ENCODE results near the gene DST.

The DST gene

DNA sequence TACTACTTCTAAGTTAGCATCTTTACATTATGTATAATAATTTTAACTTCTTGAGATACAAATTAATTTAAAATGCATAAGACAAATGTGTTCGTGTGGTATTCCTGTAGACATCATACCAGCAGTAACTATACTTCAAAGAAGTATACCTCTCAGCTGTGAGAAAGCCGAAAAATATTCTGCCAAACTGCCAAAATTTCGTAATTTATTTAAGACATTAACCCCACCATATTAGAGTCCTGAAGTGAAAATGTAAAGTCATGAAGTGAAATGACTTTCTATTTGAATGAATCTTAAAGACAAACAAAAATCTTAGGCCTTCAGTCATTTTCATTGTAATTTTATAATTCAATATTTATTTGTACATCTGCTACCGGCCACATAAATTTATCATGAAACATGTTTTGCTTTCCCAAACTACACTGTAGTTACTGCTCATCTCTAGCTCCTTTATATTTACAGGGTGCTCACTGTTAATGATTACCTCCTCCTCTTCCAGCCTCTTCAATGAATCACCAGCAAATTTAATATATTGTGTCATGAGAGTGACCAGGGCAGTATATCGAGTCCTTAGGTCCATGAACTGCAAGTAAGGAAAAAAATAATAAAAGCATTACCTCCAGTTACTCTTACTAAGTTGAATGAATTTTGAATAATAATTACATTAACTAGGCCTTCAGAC, 18.5 kb downstream of the DST start:
- H3K4me1 ChIP-seq, result no peaks in the 10 kb centered on the region
- H3K27me3 ChIP-seq, result no peaks in the 10 kb centered on the region
- H3K9ac ChIP-seq, result no peak overlapping the region
- H3K9me3 ChIP-seq (replicated peaks in 1 of 11), result no peaks in the 10 kb centered on the region
- H3K4me3 ChIP-seq, result no peak overlapping the region
- H4K20me1 ChIP-seq, result no peaks in the 10 kb centered on the region
- H3K36me3 ChIP-seq, result peaks cover 38 to 97% (median 63%) of the 10 kb centered on the region in 11 experiments
- H3K4me2 ChIP-seq, result no peak overlapping the region
- H3K27ac ChIP-seq, result no peak overlapping the region
- no peak for TF ChIP-seq Cebpa-rat (IDR thresholded peaks at IDR 0.05)

DNA sequence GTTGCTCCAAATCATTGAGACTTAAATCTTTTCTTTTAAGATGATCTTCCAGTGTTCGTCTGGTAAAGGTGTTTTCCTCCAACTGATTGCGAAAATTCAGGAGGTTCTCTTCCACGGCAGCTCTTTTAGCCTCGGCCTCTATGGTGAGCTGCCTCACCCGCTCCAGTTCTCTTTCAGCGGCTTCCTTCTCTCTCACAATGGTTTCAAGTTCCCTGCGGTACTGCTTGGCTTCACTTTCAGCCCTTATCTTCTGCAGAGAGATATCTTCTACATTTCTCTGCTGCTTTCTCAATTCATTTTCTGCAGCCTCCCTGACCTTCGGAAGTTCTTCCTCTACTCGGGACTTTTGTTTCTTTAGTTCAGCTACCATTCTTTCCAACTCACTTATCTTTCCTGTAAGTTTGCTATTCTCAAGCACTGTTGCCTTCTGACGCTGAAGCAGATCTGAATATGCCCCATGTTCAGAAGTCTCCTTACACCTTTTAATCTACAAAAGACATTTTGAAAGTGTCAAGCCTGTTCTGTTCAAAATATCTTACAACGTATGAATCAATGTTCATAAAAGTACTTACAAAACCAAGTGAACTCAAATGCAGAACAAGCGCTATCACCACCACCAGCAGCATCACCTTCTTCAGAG, 22.3 kb downstream of the DST start:
- Histone ChIP-seq H3K4me1 (no peaks in the 10 kb centered on the region), H3K27ac (no peak overlapping the region), H3K4me2 (no peak overlapping the region), H3K4me3 (no peak overlapping the region), H3K9ac (no peak overlapping the region), H4K20me1 (no peaks in the 10 kb centered on the region), H3K9me3 (replicated peaks in 1 of 11) (no peaks in the 10 kb centered on the region), H3K36me3 (peaks cover 31 to 95% (median 60%) of the 10 kb centered on the region in 11 experiments; a peak in 21 of 22 replicates), H3K27me3 (no peaks in the 10 kb centered on the region)
- no peak for TF ChIP-seq Cebpa-rat (IDR thresholded peaks at IDR 0.05)

DNA sequence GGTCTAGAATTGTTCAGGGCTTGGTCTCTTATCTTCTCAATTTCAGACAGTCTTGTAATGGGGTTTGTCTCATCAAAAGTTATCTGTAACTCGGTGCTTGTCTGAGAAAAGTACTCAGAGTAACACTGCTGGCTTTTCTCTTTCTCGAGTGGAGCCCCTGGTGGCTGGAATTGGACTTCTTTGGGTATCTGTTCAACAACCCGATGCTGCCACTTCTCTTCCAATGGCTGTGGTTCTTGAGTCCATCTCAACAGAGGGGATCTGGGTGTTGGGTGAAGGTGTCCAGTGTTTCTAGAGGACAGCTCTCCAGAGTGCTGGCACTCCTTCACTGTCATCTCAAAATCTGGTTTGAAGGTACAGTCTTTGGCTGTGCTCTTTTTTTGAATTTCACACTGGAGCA, 24.6 kb downstream of the DST start:
- H3K36me3 ChIP-seq, result peaks cover 31 to 87% (median 50%) of the 10 kb centered on the region in 11 experiments; a peak in 21 of 22 replicates
- no peak for TF ChIP-seq Cebpa-rat (IDR thresholded peaks at IDR 0.05)

DNA sequence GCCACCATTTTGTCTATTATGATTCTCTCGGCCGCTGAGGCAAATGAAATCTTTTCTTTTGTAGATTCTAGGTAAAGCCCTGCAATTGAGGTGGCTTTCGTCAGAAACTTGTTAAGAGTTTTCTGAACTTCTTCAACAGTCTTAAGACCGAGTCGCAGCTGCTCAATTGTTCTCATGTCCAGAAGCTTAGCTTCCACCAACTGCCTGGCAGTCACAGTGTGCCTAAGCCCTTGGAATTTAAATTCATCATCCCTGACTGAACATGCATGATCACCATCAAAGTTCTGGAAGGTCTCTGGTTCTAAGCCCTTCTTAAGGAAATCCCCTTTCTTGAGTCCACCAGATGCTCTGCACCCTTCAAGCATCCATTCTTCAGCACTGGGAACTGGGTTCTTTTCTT, 25.7 kb downstream of the DST start:
- Histone ChIP-seq H3K4me1 (no peaks in the 10 kb centered on the region), H3K9ac (no peak overlapping the region), H3K4me2 (no peak overlapping the region), H3K4me3 (no peak overlapping the region), H3K27me3 (no peaks in the 10 kb centered on the region), H3K9me3 (replicated peaks in 1 of 11) (no peaks in the 10 kb centered on the region), H3K27ac (no peak overlapping the region), H4K20me1 (no peaks in the 10 kb centered on the region), H3K36me3 (peaks cover 27 to 76% (median 45%) of the 10 kb centered on the region in 11 experiments; a peak in 21 of 22 replicates)
- no peak for TF ChIP-seq Cebpa-rat (IDR thresholded peaks at IDR 0.05)

More for the DNA sequence above, 24.6 kb downstream of the DST start:
- Histone ChIP-seq H3K9ac (no peak overlapping the region), H3K4me3 (no peak overlapping the region), H3K27me3 (no peaks in the 10 kb centered on the region), H4K20me1 (no peaks in the 10 kb centered on the region), H3K4me1 (no peaks in the 10 kb centered on the region), H3K4me2 (no peak overlapping the region), H3K27ac (no peak overlapping the region), H3K9me3 (replicated peaks in 1 of 11) (no peaks in the 10 kb centered on the region)

DNA sequence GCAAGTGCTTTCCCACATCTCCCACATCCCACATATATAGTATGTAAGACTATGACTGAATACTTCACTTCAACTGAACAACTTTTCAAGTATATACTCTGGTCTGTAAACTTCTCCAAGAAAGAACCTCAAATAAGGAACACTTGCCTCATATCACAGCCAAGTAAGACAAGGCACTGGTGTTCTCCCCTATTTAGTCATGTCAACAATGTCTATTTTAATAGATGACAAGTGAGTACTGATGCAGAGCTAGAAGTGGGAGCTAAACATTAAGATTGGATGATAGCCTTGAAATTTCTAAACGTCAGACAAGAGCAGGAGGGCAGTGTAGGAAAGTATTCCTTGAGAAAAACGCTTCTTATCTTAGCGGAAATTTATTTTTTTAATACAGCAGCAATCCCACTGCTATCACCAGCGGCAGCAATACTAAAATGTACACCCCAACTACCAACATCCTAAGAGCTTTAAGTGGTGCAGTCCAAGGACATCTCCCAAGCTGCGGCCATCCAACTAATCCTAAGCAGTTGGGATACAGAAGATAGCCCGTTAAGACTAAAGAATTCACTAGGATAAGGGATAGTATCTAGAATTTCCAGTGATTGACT, 29.3 kb downstream of the DST start:
- Histone ChIP-seq H3K27ac (no peak overlapping the region), H3K4me2 (no peak overlapping the region), H3K4me1 (no peaks in the 10 kb centered on the region), H4K20me1 (no peaks in the 10 kb centered on the region), H3K9ac (no peak overlapping the region), H3K4me3 (no peak overlapping the region), H3K36me3 (peaks cover 13 to 56% (median 23%) of the 10 kb centered on the region in 11 experiments; a peak in 21 of 22 replicates), H3K27me3 (no peaks in the 10 kb centered on the region), H3K9me3 (replicated peaks in 1 of 11) (no peaks in the 10 kb centered on the region)
- TF ChIP-seq Cebpa-rat (IDR thresholded peaks at IDR 0.05), result no peak

DNA sequence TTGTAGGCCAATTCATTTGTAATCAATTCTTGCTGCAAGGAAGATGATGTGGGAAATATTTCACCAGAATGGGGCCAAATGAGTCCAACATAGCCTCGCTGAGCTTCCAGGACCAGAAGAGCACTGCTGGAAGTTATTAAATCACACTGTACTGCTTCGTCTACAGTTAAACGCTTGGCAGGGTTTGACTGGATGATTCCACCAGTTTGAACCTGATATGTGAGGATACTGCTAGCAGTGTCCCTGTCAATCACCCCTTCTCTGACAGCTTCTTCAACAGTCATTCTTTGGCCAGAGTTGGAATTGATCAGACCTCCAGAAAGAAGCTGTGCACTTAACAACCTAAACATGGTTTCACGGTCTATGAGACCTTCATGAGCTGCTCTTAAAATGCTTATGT, 34.4 kb downstream of the DST start:
- no peaks in the 10 kb centered on the region for H3K9me3 ChIP-seq (replicated peaks in 1 of 11)

DNA sequence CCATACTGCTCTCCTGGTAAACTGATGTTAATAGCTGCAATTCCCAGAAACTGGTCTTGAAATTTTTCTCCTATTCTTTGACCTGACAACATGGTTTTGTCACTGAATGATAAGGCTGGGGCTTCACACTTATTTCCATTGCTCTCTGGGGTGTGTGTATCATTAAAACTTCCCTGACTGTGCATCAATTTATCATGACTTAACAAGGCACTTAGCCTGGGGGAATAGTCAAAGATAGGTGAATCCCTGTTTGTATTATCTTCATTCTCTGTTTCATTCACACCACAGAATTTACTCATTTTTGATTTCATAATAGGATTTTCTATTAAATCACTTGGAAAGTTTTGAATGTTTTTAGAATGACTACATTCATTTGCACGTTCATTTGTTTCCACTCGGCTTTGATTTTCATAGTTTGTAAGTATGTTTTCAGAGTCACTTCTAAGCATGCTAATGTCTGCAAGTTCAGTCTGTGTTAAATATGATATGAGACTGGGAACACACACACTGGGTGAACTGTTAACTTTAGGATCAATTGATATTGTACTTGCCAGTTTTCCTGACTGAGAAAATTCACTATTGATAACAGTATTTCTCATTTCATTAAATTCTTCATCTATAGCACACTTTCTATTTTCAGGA, 35.5 kb downstream of the DST start:
- no peak overlapping the region for H3K4me2 ChIP-seq
- H4K20me1 ChIP-seq, result no peaks in the 10 kb centered on the region
- H3K27ac ChIP-seq, result no peak overlapping the region
- peaks cover 0 to 57% (median 11%) of the 10 kb centered on the region in 11 experiments; a peak in 14 of 22 replicates for H3K36me3 ChIP-seq
- no peaks in the 10 kb centered on the region for H3K27me3 ChIP-seq
- no peak overlapping the region for H3K4me3 ChIP-seq
- H3K9me3 ChIP-seq (replicated peaks in 1 of 11), result no peaks in the 10 kb centered on the region
- no peak for TF ChIP-seq Cebpa-rat (IDR thresholded peaks at IDR 0.05)
- H3K9ac ChIP-seq, result no peak overlapping the region
- no peaks in the 10 kb centered on the region for H3K4me1 ChIP-seq

More for the DNA sequence above, 34.4 kb downstream of the DST start:
- H3K27ac ChIP-seq, result no peak overlapping the region
- no peaks in the 10 kb centered on the region for H3K4me1 ChIP-seq
- H3K4me2 ChIP-seq, result no peak overlapping the region
- TF ChIP-seq Cebpa-rat (IDR thresholded peaks at IDR 0.05), result no peak
- H3K36me3 ChIP-seq, result peaks cover 0 to 46% (median 9%) of the 10 kb centered on the region in 11 experiments; a peak in 13 of 22 replicates
- no peaks in the 10 kb centered on the region for H4K20me1 ChIP-seq
- no peaks in the 10 kb centered on the region for H3K27me3 ChIP-seq
- H3K4me3 ChIP-seq, result no peak overlapping the region
- H3K9ac ChIP-seq, result no peak overlapping the region

DNA sequence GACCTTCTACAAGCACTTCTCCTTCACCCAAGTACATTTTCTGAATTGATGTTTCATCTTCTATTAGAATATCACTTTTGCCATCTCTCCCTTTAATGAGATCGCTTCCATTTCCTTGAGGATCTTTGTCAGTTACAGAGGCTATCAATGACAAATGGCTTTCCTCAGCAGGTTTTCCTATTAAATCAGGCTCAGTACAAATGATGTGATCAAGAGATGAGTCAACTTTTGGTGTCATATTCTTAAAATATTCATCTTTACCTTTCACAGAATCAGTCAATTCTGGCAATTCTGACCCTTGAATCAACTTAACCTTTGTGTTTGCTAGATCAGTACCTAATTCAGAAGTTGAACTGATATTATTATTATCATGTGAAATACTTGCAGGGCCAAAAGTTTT, 37.3 kb downstream of the DST start:
- Histone ChIP-seq H3K27me3 (no peaks in the 10 kb centered on the region), H4K20me1 (no peaks in the 10 kb centered on the region), H3K9ac (no peak overlapping the region), H3K27ac (no peak overlapping the region), H3K4me2 (no peak overlapping the region), H3K4me3 (no peak overlapping the region), H3K4me1 (no peaks in the 10 kb centered on the region), H3K9me3 (replicated peaks in 1 of 11) (no peaks in the 10 kb centered on the region), H3K36me3 (peaks cover 0 to 72% (median 24%) of the 10 kb centered on the region in 11 experiments; a peak in 17 of 22 replicates)
- TF ChIP-seq Cebpa-rat (IDR thresholded peaks at IDR 0.05), result no peak

DNA sequence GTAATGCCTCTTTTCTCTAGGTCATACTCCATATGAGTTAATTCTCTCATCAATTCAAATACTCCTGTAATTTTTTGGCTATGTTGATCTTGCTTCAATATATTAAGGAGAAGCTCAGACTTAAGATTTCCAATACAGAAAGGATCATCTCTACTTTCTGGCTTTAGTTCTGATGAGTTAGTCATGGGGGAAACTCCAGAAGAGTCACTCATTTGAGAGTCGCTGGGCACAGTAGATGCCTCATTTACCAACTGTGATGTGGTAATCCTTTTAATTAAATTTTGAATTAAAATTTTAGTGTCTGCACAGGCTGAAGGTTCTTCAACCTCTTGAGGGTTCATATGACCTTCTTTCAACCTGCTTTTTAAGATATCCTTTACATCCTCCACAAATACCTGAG, 38.5 kb downstream of the DST start:
- no peak for TF ChIP-seq Cebpa-rat (IDR thresholded peaks at IDR 0.05)
- H3K36me3 ChIP-seq, result peaks cover 0 to 79% (median 34%) of the 10 kb centered on the region in 11 experiments; a peak in 18 of 22 replicates
- H3K4me2 ChIP-seq, result no peak overlapping the region
- no peaks in the 10 kb centered on the region for H3K27me3 ChIP-seq
- no peaks in the 10 kb centered on the region for H4K20me1 ChIP-seq
- H3K9me3 ChIP-seq (replicated peaks in 1 of 11), result no peaks in the 10 kb centered on the region
- no peaks in the 10 kb centered on the region for H3K4me1 ChIP-seq
- no peak overlapping the region for H3K27ac ChIP-seq
- H3K4me3 ChIP-seq, result no peak overlapping the region
- H3K9ac ChIP-seq, result no peak overlapping the region

Data from BLaER1 treated with 17β-estradiol and CSF1 and Interleukin-3, amounts not matched to agents 10 nM and 100 nM (cell line).